Measurements from ENCODE around the gene MRPS31.

DNA sequence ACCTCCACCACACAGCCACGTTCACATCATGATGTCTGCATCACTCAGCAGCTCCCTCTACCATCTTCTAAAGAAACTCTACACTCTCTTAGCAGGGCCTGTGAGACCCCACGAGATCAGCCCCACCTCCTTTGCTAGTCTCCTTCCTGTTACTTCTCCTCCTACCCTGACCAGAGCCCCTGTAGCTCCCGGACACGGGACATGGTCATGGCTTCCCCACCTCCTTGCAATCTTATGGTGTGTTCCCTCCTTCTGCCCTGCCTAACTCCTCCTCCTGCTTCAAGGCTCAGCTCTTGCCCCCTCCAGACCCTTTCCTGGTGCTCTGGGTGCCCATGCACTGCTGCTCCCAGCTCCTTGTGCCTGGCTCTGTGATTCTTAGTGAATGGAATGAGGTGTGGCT lies 8.1 kb upstream of the MRPS31 start:
- no peak for TF ChIP-seq POLR2A (IDR thresholded peaks at IDR 0.05)
- TF ChIP-seq, protein P1, sequence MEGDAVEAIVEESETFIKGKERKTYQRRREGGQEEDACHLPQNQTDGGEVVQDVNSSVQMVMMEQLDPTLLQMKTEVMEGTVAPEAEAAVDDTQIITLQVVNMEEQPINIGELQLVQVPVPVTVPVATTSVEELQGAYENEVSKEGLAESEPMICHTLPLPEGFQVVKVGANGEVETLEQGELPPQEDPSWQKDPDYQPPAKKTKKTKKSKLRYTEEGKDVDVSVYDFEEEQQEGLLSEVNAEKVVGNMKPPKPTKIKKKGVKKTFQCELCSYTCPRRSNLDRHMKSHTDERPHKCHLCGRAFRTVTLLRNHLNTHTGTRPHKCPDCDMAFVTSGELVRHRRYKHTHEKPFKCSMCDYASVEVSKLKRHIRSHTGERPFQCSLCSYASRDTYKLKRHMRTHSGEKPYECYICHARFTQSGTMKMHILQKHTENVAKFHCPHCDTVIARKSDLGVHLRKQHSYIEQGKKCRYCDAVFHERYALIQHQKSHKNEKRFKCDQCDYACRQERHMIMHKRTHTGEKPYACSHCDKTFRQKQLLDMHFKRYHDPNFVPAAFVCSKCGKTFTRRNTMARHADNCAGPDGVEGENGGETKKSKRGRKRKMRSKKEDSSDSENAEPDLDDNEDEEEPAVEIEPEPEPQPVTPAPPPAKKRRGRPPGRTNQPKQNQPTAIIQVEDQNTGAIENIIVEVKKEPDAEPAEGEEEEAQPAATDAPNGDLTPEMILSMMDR (IDR thresholded peaks at IDR 0.05), result no peak

Measured in adrenal gland (tissue), 5 donors.